Measurements from ENCODE around the gene PSRC1. TPM values are rescaled to one million over a fixed set of nuclear protein-coding genes. Genes with fewer than 3 reads are reported as not detected.

The PSRC1 gene
- total and polyA plus RNA-seq, 2 experiments from 2014 or later: 55.0 to 61.1 TPM

- TF ChIP-seq REST (IDR thresholded peaks at IDR 0.05; ENCODE audit: unreplicated experiment) (no peak), JUNB (IDR thresholded peaks at IDR 0.05; ENCODE audit: unreplicated experiment) (no peak), ZNF331 (CRISPR knock-in tag; IDR thresholded peaks at IDR 0.05; ENCODE audit: low read depth) (no peak)
- TF ChIP-seq, protein P1, sequence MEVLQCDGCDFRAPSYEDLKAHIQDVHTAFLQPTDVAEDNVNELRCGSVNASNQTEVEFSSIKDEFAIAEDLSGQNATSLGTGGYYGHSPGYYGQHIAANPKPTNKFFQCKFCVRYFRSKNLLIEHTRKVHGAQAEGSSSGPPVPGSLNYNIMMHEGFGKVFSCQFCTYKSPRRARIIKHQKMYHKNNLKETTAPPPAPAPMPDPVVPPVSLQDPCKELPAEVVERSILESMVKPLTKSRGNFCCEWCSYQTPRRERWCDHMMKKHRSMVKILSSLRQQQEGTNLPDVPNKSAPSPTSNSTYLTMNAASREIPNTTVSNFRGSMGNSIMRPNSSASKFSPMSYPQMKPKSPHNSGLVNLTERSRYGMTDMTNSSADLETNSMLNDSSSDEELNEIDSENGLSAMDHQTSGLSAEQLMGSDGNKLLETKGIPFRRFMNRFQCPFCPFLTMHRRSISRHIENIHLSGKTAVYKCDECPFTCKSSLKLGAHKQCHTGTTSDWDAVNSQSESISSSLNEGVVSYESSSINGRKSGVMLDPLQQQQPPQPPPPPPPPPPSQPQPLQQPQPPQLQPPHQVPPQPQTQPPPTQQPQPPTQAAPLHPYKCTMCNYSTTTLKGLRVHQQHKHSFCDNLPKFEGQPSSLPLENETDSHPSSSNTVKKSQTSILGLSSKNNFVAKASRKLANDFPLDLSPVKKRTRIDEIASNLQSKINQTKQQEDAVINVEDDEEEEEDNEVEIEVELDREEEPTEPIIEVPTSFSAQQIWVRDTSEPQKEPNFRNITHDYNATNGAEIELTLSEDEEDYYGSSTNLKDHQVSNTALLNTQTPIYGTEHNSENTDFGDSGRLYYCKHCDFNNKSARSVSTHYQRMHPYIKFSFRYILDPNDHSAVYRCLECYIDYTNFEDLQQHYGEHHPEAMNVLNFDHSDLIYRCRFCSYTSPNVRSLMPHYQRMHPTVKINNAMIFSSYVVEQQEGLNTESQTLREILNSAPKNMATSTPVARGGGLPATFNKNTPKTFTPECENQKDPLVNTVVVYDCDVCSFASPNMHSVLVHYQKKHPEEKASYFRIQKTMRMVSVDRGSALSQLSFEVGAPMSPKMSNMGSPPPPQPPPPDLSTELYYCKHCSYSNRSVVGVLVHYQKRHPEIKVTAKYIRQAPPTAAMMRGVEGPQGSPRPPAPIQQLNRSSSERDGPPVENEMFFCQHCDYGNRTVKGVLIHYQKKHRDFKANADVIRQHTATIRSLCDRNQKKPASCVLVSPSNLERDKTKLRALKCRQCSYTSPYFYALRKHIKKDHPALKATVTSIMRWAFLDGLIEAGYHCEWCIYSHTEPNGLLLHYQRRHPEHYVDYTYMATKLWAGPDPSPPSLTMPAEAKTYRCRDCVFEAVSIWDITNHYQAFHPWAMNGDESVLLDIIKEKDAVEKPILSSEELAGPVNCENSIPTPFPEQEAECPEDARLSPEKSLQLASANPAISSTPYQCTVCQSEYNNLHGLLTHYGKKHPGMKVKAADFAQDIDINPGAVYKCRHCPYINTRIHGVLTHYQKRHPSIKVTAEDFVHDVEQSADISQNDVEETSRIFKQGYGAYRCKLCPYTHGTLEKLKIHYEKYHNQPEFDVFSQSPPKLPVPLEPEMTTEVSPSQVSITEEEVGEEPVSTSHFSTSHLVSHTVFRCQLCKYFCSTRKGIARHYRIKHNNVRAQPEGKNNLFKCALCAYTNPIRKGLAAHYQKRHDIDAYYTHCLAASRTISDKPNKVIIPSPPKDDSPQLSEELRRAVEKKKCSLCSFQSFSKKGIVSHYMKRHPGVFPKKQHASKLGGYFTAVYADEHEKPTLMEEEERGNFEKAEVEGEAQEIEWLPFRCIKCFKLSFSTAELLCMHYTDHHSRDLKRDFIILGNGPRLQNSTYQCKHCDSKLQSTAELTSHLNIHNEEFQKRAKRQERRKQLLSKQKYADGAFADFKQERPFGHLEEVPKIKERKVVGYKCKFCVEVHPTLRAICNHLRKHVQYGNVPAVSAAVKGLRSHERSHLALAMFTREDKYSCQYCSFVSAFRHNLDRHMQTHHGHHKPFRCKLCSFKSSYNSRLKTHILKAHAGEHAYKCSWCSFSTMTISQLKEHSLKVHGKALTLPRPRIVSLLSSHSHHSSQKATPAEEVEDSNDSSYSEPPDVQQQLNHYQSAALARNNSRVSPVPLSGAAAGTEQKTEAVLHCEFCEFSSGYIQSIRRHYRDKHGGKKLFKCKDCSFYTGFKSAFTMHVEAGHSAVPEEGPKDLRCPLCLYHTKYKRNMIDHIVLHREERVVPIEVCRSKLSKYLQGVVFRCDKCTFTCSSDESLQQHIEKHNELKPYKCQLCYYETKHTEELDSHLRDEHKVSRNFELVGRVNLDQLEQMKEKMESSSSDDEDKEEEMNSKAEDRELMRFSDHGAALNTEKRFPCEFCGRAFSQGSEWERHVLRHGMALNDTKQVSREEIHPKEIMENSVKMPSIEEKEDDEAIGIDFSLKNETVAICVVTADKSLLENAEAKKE (CRISPR knock-in tag; IDR thresholded peaks at IDR 0.05): no peak
Observed at GRCh38 chr1:109331113-109331512, 48.2 kb upstream of the PSRC1 start (continued).

GRCh38 chr1:109327285-109327684 lies 44.3 kb upstream of the PSRC1 start:
- Histone ChIP-seq H3K9me2 (ENCODE audit: insufficient read depth) (no peaks in the 10 kb centered on the region), H4K20me1 (replicated peaks; ENCODE audit: insufficient read depth) (0 out of 2 replicates have a peak, but pooled peaks cover 5% of the 10 kb centered on the region), H3F3A (replicated peaks; ENCODE audit: low read depth) (no peaks in the 10 kb centered on the region), H2AFZ (no peak overlapping the region), H3K27me3 (ENCODE audit: insufficient read depth) (no peaks in the 10 kb centered on the region), H3K79me2 (replicated peaks; ENCODE audit: insufficient read depth) (no peaks in the 10 kb centered on the region), H3K4me3 (no peak overlapping the region), H3K4me2 (no peak overlapping the region), H3K27ac (ENCODE audit: low read depth) (no peak overlapping the region), H3K36me3 (ENCODE audit: insufficient read depth) (peaks cover 35% of the 10 kb centered on the region), H3K4me1 (ENCODE audit: insufficient read depth) (no peaks in the 10 kb centered on the region)
- Mint-ChIP-seq H3K36me3 (ENCODE audit: low read depth) (peaks cover 39% of the 10 kb centered on the region), H3K4me3 (no peak overlapping the region), H3K9me3 (peaks cover 8% of the 10 kb centered on the region; the same call in 1 of the 3 replicates), H3K27ac (no peak overlapping the region), H3K27me3 (ENCODE audit: insufficient read depth, low read depth, poor library complexity) (no peaks in the 10 kb centered on the region), H3K4me1 (no peaks in the 10 kb centered on the region)
- no peak for ATAC-seq
- DNase-seq (ENCODE audit: low spot score): no peak
- no peak for TF ChIP-seq EZH2 (IDR thresholded peaks at IDR 0.05; ENCODE audit: low read depth, unreplicated experiment)
- TF ChIP-seq, protein P2, sequence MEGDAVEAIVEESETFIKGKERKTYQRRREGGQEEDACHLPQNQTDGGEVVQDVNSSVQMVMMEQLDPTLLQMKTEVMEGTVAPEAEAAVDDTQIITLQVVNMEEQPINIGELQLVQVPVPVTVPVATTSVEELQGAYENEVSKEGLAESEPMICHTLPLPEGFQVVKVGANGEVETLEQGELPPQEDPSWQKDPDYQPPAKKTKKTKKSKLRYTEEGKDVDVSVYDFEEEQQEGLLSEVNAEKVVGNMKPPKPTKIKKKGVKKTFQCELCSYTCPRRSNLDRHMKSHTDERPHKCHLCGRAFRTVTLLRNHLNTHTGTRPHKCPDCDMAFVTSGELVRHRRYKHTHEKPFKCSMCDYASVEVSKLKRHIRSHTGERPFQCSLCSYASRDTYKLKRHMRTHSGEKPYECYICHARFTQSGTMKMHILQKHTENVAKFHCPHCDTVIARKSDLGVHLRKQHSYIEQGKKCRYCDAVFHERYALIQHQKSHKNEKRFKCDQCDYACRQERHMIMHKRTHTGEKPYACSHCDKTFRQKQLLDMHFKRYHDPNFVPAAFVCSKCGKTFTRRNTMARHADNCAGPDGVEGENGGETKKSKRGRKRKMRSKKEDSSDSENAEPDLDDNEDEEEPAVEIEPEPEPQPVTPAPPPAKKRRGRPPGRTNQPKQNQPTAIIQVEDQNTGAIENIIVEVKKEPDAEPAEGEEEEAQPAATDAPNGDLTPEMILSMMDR (conservative IDR thresholded peaks at IDR 0.05; ENCODE audit: low read depth in 2 of 2): no peak
- TF ChIP-seq CREB1 (CRISPR knock-in tag; IDR thresholded peaks at IDR 0.05; ENCODE audit: low read depth): no peak
- no peak for TF ChIP-seq POLR2AphosphoS5 (IDR thresholded peaks at IDR 0.05; ENCODE audit: low read depth)
- TF ChIP-seq ZNF114 (CRISPR knock-in tag; IDR thresholded peaks at IDR 0.05): no peak
- TF ChIP-seq NANOG (IDR thresholded peaks at IDR 0.05; ENCODE audit: borderline replicate concordance): no peak
- no peak for TF ChIP-seq ETS1 (IDR thresholded peaks at IDR 0.05)

All from GM23338 (cell line).